ENCODE measurements around the gene FNDC3A. TPM values are rescaled to one million over a fixed set of nuclear protein-coding genes. Genes with fewer than 3 reads are reported as not detected.

The FNDC3A gene
- total RNA-seq, 1 donor from 2014 or later = 39.4 TPM

- H3K9me3 Mint-ChIP-seq (ENCODE audit: unreplicated experiment) = no peaks in the 10 kb centered on the region
- peaks cover 5% of the 10 kb centered on the region for H3K4me1 Mint-ChIP-seq (ENCODE audit: unreplicated experiment)
- H3K27ac Mint-ChIP-seq (ENCODE audit: unreplicated experiment) = no peak overlapping the region
- H3K4me3 Mint-ChIP-seq (ENCODE audit: unreplicated experiment) = no peak overlapping the region
- peaks cover 5% of the 10 kb centered on the region for H3K36me3 Mint-ChIP-seq (ENCODE audit: low read depth, unreplicated experiment)
- TF ChIP-seq, protein P1, sequence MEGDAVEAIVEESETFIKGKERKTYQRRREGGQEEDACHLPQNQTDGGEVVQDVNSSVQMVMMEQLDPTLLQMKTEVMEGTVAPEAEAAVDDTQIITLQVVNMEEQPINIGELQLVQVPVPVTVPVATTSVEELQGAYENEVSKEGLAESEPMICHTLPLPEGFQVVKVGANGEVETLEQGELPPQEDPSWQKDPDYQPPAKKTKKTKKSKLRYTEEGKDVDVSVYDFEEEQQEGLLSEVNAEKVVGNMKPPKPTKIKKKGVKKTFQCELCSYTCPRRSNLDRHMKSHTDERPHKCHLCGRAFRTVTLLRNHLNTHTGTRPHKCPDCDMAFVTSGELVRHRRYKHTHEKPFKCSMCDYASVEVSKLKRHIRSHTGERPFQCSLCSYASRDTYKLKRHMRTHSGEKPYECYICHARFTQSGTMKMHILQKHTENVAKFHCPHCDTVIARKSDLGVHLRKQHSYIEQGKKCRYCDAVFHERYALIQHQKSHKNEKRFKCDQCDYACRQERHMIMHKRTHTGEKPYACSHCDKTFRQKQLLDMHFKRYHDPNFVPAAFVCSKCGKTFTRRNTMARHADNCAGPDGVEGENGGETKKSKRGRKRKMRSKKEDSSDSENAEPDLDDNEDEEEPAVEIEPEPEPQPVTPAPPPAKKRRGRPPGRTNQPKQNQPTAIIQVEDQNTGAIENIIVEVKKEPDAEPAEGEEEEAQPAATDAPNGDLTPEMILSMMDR (IDR thresholded peaks at IDR 0.05; ENCODE audit: unreplicated experiment) = no peak
- no peak for DNase-seq (ENCODE audit: low spot score)
- no peaks in the 10 kb centered on the region for H3K27me3 Mint-ChIP-seq (ENCODE audit: unreplicated experiment)
Observed at GRCh38 chr13:49253310-49253709, 277.6 kb downstream of the FNDC3A start.

- H3K9me3 Mint-ChIP-seq (ENCODE audit: unreplicated experiment) = no peaks in the 10 kb centered on the region
- no peaks in the 10 kb centered on the region for H3K36me3 Mint-ChIP-seq (ENCODE audit: low read depth, unreplicated experiment)
- H3K4me1 Mint-ChIP-seq (ENCODE audit: unreplicated experiment) = no peaks in the 10 kb centered on the region
- no peak overlapping the region for H3K27ac Mint-ChIP-seq (ENCODE audit: unreplicated experiment)
- no peak overlapping the region for H3K4me3 Mint-ChIP-seq (ENCODE audit: unreplicated experiment)
- TF ChIP-seq, protein P1 (IDR thresholded peaks at IDR 0.05; ENCODE audit: unreplicated experiment) = no peak
- DNase-seq (ENCODE audit: low spot score) = no peak
- no peaks in the 10 kb centered on the region for H3K27me3 Mint-ChIP-seq (ENCODE audit: unreplicated experiment)
Observed at GRCh38 chr13:49254007-49254406, 278.3 kb downstream of the FNDC3A start.

DNA sequence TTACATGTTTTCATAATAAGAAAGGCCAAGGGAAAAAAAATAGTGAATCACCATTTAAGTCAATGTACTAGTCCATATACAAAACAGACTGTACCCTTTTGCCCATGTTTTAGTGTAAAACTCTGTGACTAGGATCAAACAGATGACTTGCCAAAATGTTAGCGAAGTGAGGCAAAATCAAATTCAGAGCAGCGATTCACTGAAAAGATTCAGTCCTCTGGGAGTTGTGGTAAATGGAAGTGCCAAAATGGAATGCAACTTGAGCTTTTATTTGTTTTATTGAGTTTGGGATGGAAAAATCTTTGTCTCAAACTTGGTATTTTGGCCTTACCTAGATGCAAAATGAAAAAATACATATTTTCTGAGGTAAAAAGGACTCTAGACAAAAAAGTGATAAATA is 281.1 kb downstream of the FNDC3A start:
- no peaks in the 10 kb centered on the region for H3K27me3 Mint-ChIP-seq (ENCODE audit: unreplicated experiment)
- H3K4me1 Mint-ChIP-seq (ENCODE audit: unreplicated experiment) = no peaks in the 10 kb centered on the region
- TF ChIP-seq, protein P1 (IDR thresholded peaks at IDR 0.05; ENCODE audit: unreplicated experiment) = no peak
- no peak overlapping the region for H3K4me3 Mint-ChIP-seq (ENCODE audit: unreplicated experiment)
- peaks cover 3% of the 10 kb centered on the region for H3K36me3 Mint-ChIP-seq (ENCODE audit: low read depth, unreplicated experiment)
- no peak overlapping the region for H3K27ac Mint-ChIP-seq (ENCODE audit: unreplicated experiment)
- DNase-seq (ENCODE audit: low spot score) = no peak
- no peaks in the 10 kb centered on the region for H3K9me3 Mint-ChIP-seq (ENCODE audit: unreplicated experiment)

DNA sequence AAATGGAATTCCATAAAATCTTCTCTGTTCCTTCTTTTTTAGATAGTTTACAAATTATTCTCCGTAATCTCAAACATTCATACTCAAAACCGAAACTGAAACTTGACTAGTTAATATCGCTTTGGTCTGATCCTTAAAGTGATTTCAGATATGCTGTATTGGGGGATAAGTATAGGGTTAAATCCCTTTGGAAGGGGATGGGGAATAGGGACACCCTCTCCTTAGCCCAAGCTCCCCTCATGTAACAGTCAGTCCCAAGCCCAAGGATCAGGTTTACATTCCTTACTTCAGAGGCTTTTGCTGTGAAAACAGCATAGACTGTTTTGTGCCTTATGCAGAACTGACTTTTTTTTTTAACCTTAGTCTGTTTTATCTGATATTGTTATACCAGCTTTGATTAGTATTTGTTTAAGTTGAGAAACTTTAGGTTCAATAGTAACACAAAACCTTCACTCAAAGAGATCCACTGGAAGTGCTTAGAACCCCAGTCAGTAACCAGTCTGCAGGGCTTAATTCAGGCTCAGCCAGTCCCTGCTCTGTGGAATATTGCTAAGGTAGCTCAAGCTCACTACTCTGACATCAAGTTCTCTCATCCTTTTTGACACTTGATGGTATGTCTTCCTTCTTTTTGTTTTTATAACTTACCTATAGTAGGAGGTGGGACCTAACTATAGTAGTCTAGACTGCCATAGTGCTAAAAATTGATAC is 282.5 kb downstream of the FNDC3A start:
- Mint-ChIP-seq H3K9me3 (ENCODE audit: unreplicated experiment) (no peaks in the 10 kb centered on the region), H3K27me3 (ENCODE audit: unreplicated experiment) (no peaks in the 10 kb centered on the region), H3K4me3 (ENCODE audit: unreplicated experiment) (no peak overlapping the region), H3K4me1 (ENCODE audit: unreplicated experiment) (no peaks in the 10 kb centered on the region), H3K36me3 (ENCODE audit: low read depth, unreplicated experiment) (peaks cover 3% of the 10 kb centered on the region), H3K27ac (ENCODE audit: unreplicated experiment) (no peak overlapping the region)
- TF ChIP-seq, protein P1 (IDR thresholded peaks at IDR 0.05; ENCODE audit: unreplicated experiment) = no peak
- no peak for DNase-seq (ENCODE audit: low spot score)

Other genes starting within 250 kb of the FNDC3A start
- gene MLNR, start 244.4 kb downstream of the FNDC3A start, total RNA-seq (ENCODE audit: unreplicated experiment) = not detected

Data from endothelial cell (in vitro differentiated cells).